ENCODE data around the gene NHSL2.
A peak's percentile ranks its signal among the peaks of the same experiment; 100 is the strongest.
"Not testable (repeated sequence)": the region's sequence is repeated elsewhere in the genome, so short reads cannot be mapped to it uniquely, and the experiment has no call there.

NHSL2 gene

DNA sequence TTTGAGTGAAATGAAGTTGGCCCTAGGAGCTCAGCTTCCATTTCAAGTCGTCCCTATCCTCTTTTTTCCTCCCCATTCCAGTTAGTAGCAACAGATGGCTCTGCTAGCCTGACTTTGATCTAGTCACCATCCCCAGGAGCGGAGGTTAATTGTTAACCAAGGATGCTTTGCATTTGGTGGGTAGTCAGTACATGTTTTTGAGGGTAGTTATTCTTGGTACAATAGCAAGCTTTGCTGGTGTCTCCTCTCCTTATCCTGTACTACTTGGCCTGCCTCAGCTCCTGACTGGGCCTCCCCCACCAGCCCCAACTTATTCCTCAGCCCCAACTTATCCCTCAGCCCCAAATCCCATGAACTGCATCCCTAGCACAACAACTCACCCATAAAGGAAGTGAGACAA, 235.9 kb downstream of the NHSL2 start:
- peaks cover 0 to 8% (median 3%) of the 10 kb centered on the region in 5 donors for H3K36me3 ChIP-seq (ENCODE audit: control insufficient read depth in 5 of 5, insufficient read depth in 5 of 5, low read length in 5 of 5)
- peaks cover 0 to 18% (median 6%) of the 10 kb centered on the region in 5 donors for H3K27me3 ChIP-seq (ENCODE audit: control insufficient read depth in 5 of 5, insufficient read depth in 4 of 5, low read length in 5 of 5)
- no peak overlapping the region for H3K9ac ChIP-seq (ENCODE audit: low read length in 5 of 5)
- no peaks in the 10 kb centered on the region for H3K4me1 ChIP-seq (ENCODE audit: control insufficient read depth in 5 of 5, insufficient read depth in 5 of 5, low read length in 5 of 5)
- H3K4me3 ChIP-seq (ENCODE audit: low read depth in 1 of 5, low read length in 5 of 5), result no peak overlapping the region
- H3K9me3 ChIP-seq (ENCODE audit: control insufficient read depth in 5 of 5, low read length in 5 of 5), result no peaks in the 10 kb centered on the region
- H3K27ac ChIP-seq (ENCODE audit: low read depth, low read length), result no peak overlapping the region

DNA sequence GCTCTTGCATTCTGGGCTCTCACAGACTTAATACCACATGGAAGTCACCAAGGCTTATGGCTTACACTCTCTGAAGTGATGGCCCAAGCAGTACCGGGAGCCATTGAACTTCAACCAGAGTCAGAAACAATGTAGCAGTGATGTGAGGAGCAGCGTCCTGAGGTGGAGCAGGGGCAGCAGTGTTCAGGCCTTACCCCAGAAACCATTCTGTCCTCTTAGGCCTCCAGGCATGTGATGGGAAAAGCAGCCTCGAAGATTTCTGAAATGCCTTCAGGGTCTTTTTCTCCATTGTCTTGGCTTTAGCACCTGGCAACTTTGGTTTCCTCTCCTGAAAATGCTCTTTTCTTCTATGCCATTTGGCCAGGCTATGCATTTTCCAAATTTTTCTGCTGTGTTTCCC, 248.1 kb downstream of the NHSL2 start:
- no peaks in the 10 kb centered on the region for H3K4me1 ChIP-seq (ENCODE audit: control insufficient read depth in 5 of 5, insufficient read depth in 5 of 5, low read length in 5 of 5)
- no peak overlapping the region for H3K4me3 ChIP-seq (ENCODE audit: low read depth in 1 of 5, low read length in 5 of 5)
- H3K9ac ChIP-seq (ENCODE audit: low read length in 5 of 5), result no peak overlapping the region
- no peak overlapping the region for H3K27ac ChIP-seq (ENCODE audit: low read depth, low read length)
- H3K36me3 ChIP-seq (ENCODE audit: control insufficient read depth in 5 of 5, insufficient read depth in 5 of 5, low read length in 5 of 5), result no peaks in the 10 kb centered on the region
- peaks cover 0 to 7% (median 0%) of the 10 kb centered on the region in 5 donors for H3K9me3 ChIP-seq (ENCODE audit: control insufficient read depth in 5 of 5, low read length in 5 of 5)
- H3K27me3 ChIP-seq (ENCODE audit: control insufficient read depth in 5 of 5, insufficient read depth in 4 of 5, low read length in 5 of 5), result peaks cover 3 to 13% (median 11%) of the 10 kb centered on the region in 5 donors

GRCh38 chrX:72159769-72160168, 249.1 kb downstream of the NHSL2 start:
- Histone ChIP-seq H3K27me3 (ENCODE audit: control insufficient read depth in 5 of 5, insufficient read depth in 4 of 5, low read length in 5 of 5) (peaks cover 3 to 13% (median 11%) of the 10 kb centered on the region in 5 donors), H3K4me1 (ENCODE audit: control insufficient read depth in 5 of 5, insufficient read depth in 5 of 5, low read length in 5 of 5) (no peaks in the 10 kb centered on the region), H3K4me3 (ENCODE audit: low read depth in 1 of 5, low read length in 5 of 5) (no peak overlapping the region), H3K27ac (ENCODE audit: low read depth, low read length) (no peak overlapping the region), H3K9ac (ENCODE audit: low read length in 5 of 5) (no peak overlapping the region), H3K36me3 (ENCODE audit: control insufficient read depth in 5 of 5, insufficient read depth in 5 of 5, low read length in 5 of 5) (no peaks in the 10 kb centered on the region), H3K9me3 (ENCODE audit: control insufficient read depth in 5 of 5, low read length in 5 of 5) (peaks cover 0 to 7% (median 0%) of the 10 kb centered on the region in 5 donors)

- Histone ChIP-seq H3K27me3 (ENCODE audit: control insufficient read depth in 5 of 5, insufficient read depth in 4 of 5, low read length in 5 of 5) (peaks cover 0 to 7% (median 3%) of the 10 kb centered on the region in 5 donors), H3K4me3 (ENCODE audit: low read depth in 1 of 5, low read length in 5 of 5) (no peak overlapping the region), H3K9ac (ENCODE audit: low read length in 5 of 5) (no peak overlapping the region), H3K9me3 (ENCODE audit: control insufficient read depth in 5 of 5, low read length in 5 of 5) (no peaks in the 10 kb centered on the region), H3K27ac (ENCODE audit: low read depth, low read length) (no peak overlapping the region), H3K4me1 (ENCODE audit: control insufficient read depth in 5 of 5, insufficient read depth in 5 of 5, low read length in 5 of 5) (no peaks in the 10 kb centered on the region), H3K36me3 (ENCODE audit: control insufficient read depth in 5 of 5, insufficient read depth in 5 of 5, low read length in 5 of 5) (no peaks in the 10 kb centered on the region)
These were observed 254.9 kb downstream of the NHSL2 start for GRCh38 chrX:72165551-72165950.

DNA sequence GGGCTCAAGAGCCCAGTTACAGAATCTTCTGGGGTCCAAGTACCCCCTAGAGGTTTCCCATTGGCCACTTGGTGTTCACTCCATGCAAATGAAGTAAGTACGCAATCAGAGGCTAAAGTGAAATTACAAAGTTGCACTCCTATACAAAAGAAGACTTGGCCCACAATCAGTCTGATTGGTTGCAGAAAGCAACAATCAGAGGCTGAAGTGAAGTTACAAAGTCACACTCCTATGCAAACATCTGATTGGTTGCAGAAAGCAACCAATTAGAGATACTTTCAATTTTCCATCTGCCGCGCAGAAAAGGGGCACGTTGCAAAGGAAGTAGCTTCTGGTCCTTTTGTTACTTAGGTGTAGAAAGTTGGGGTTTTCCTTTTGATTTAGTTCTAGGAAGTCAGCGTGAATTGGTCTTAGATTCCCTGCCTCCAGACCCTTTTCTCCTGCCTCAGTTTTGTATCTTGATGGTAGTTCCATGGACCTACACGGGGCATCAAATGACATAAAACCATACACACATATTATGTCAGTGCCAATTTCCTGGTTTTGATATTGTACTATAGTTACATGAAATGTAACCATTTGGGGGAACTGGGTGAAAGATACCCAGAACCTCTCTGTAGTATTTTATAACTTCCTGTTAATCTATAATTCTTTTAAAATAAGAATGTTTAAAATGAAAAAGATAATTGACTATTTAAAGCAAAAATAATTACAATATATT, 258.5 kb downstream of the NHSL2 start:
- H3K27ac ChIP-seq (ENCODE audit: low read depth, low read length), result no peak overlapping the region
- H3K9me3 ChIP-seq (ENCODE audit: control insufficient read depth in 5 of 5, low read length in 5 of 5), result no peaks in the 10 kb centered on the region
- no peaks in the 10 kb centered on the region for H3K4me1 ChIP-seq (ENCODE audit: control insufficient read depth in 5 of 5, insufficient read depth in 5 of 5, low read length in 5 of 5)
- peak overlapping the region in 4 of 5 donors; percentile 34 to 57 (median 48) for H3K4me3 ChIP-seq (ENCODE audit: low read depth in 1 of 5, low read length in 5 of 5)
- no peak overlapping the region for H3K9ac ChIP-seq (ENCODE audit: low read length in 5 of 5)
- peaks cover 0 to 4% (median 2%) of the 10 kb centered on the region in 5 donors for H3K27me3 ChIP-seq (ENCODE audit: control insufficient read depth in 5 of 5, insufficient read depth in 4 of 5, low read length in 5 of 5)
- no peaks in the 10 kb centered on the region for H3K36me3 ChIP-seq (ENCODE audit: control insufficient read depth in 5 of 5, insufficient read depth in 5 of 5, low read length in 5 of 5)

GRCh38 chrX:72176289-72176688, 265.6 kb downstream of the NHSL2 start:
- H3K27me3 ChIP-seq (ENCODE audit: control insufficient read depth in 5 of 5, insufficient read depth in 4 of 5, low read length in 5 of 5); H3K4me1 ChIP-seq (ENCODE audit: control insufficient read depth in 5 of 5, insufficient read depth in 5 of 5, low read length in 5 of 5); H3K27ac ChIP-seq (ENCODE audit: low read depth, low read length); H3K9me3 ChIP-seq (ENCODE audit: control insufficient read depth in 5 of 5, low read length in 5 of 5); H3K4me3 ChIP-seq (ENCODE audit: low read depth in 1 of 5, low read length in 5 of 5); H3K36me3 ChIP-seq (ENCODE audit: control insufficient read depth in 5 of 5, insufficient read depth in 5 of 5, low read length in 5 of 5); H3K9ac ChIP-seq (ENCODE audit: low read length in 5 of 5): not testable (repeated sequence)

DNA sequence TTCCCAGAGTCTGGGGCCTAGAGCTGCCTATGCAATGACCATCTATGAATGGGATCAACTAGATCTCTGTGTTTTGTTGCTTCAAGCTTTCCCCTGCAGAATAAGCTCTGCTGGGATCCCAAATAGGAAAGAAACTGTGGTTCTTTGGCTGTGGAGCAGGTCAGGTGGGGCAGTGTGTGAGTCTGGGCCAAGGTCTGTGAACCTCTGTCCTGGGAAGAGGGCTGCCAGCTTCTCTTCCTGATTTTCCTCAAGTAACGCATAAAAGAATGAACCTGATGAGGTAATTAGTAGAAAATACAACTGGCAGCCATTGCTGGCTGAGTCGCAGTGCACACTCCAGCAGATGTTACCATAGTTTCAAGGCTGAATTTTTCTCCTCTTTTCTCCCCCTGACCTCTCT, 266.3 kb downstream of the NHSL2 start:
- Histone ChIP-seq H3K4me3 (ENCODE audit: low read depth in 1 of 5, low read length in 5 of 5) (no peak overlapping the region), H3K36me3 (ENCODE audit: control insufficient read depth in 5 of 5, insufficient read depth in 5 of 5, low read length in 5 of 5) (no peaks in the 10 kb centered on the region), H3K27ac (ENCODE audit: low read depth, low read length) (no peak overlapping the region), H3K9me3 (ENCODE audit: control insufficient read depth in 5 of 5, low read length in 5 of 5) (no peaks in the 10 kb centered on the region), H3K27me3 (ENCODE audit: control insufficient read depth in 5 of 5, insufficient read depth in 4 of 5, low read length in 5 of 5) (peaks cover 0 to 9% (median 2%) of the 10 kb centered on the region in 5 donors), H3K4me1 (ENCODE audit: control insufficient read depth in 5 of 5, insufficient read depth in 5 of 5, low read length in 5 of 5) (peaks cover 0 to 5% (median 2%) of the 10 kb centered on the region in 5 donors), H3K9ac (ENCODE audit: low read length in 5 of 5) (no peak overlapping the region)

GRCh38 chrX:72180539-72180938, 269.9 kb downstream of the NHSL2 start:
- Histone ChIP-seq H3K36me3 (ENCODE audit: control insufficient read depth in 5 of 5, insufficient read depth in 5 of 5, low read length in 5 of 5) (no peaks in the 10 kb centered on the region), H3K9ac (ENCODE audit: low read length in 5 of 5) (peak overlapping the region in 1 of 5 donors; percentile 83), H3K4me1 (ENCODE audit: control insufficient read depth in 5 of 5, insufficient read depth in 5 of 5, low read length in 5 of 5) (peaks cover 3 to 18% (median 13%) of the 10 kb centered on the region in 5 donors), H3K27me3 (ENCODE audit: control insufficient read depth in 5 of 5, insufficient read depth in 4 of 5, low read length in 5 of 5) (peaks cover 0 to 6% (median 2%) of the 10 kb centered on the region in 5 donors), H3K4me3 (ENCODE audit: low read depth in 1 of 5, low read length in 5 of 5) (peak overlapping the region in 3 of 5 donors; percentile 75 to 95 (median 91)), H3K27ac (ENCODE audit: low read depth, low read length) (no peak overlapping the region), H3K9me3 (ENCODE audit: control insufficient read depth in 5 of 5, low read length in 5 of 5) (no peaks in the 10 kb centered on the region)

DNA sequence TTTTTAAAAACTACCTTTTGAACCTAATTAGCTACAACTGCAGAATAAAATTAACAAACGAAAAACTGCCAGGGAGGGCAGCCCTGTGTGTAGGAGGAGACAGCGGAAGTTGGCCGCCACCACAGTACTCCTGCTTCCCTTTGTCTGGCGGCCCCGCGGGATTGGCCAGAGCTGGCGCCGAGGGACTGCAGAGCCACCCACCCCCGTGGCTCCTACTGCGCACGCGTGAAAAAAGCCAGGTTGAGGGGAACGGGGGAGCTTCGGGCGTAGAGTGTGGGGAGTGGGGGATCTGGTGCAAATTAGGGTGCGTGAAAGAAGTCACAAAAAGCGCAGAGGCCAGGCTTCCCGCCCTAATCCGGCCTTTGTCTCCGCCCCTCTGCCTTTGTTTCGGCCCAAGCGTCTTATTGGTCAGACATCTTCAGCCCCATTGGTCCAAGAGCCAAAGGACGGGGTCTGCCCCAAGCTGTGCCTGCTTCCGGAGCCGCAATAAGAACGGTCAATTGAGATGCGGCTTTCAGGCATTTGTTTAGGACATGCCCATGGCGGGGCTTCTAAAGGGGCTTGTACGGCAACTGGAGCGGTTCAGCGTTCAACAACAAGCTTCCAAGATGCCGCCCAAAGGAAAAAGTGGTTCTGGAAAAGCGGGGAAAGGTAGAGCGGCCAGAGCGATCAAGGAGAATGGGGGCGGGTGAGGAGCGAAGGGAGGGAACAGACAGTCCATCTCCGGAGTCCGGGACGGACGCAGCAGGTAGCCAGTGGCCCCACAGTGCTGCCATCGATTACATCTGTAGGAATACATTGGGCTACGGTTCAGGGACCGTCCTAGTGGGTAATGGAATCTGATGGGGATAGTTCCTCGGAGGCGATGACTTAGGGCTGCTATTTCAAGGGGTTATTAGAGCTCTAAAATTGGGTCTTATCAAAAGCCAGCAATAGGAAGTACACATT, 270.8 kb downstream of the NHSL2 start, which contains the start of gene PIN4:
TSS of gene PIN4 (plus strand) at position 580 of the 948 bp plus-strand sequence. CDS start at position 609, 29 bp downstream.
- no peaks in the 10 kb centered on the region for H3K36me3 ChIP-seq (ENCODE audit: control insufficient read depth in 5 of 5, insufficient read depth in 5 of 5, low read length in 5 of 5)
- H3K4me1 ChIP-seq (ENCODE audit: control insufficient read depth in 5 of 5, insufficient read depth in 5 of 5, low read length in 5 of 5), result peaks cover 3 to 18% (median 13%) of the 10 kb centered on the region in 5 donors
- peak within 1 kb of the TSS; percentile 46 for H3K27ac ChIP-seq (ENCODE audit: low read depth, low read length)
- H3K4me3 ChIP-seq (ENCODE audit: low read depth in 1 of 5, low read length in 5 of 5), result peak within 1 kb of the TSS; percentile 72 to 95 (median 79)
- H3K27me3 ChIP-seq (ENCODE audit: control insufficient read depth in 5 of 5, insufficient read depth in 4 of 5, low read length in 5 of 5), result peaks cover 0 to 6% (median 2%) of the 10 kb centered on the region in 5 donors
- H3K9me3 ChIP-seq (ENCODE audit: control insufficient read depth in 5 of 5, low read length in 5 of 5), result no peaks in the 10 kb centered on the region
- H3K9ac ChIP-seq (ENCODE audit: low read length in 5 of 5), result peak within 1 kb of the TSS; percentile 38 to 85 (median 83)
